T-cell (primary cell): Measurements from ENCODE around the gene FHIT. TPM values are rescaled to one million over a fixed set of nuclear protein-coding genes. Genes with fewer than 3 reads are reported as not detected.
A peak's percentile ranks its signal among the peaks of the same experiment; 100 is the strongest.
"Not testable (repeated sequence)": the region's sequence is repeated elsewhere in the genome, so short reads cannot be mapped to it uniquely, and the experiment has no call there.

Experiments
- ATAC-seq, 4 experiments: fragments of 200-7000 bp in 3 of 4; fragments of 150-1000 bp in 1 of 4; cut with Tn5 transposase; replicated peaks in 1 of 4; 1 replicate in 3 of 4; 2 replicates in 1 of 4; pipeline ENCODE4 v1.10.0; 2021; ENCODE audit warnings: moderate library complexity in 3 of 4, mild to moderate bottlenecking in 2 of 4, moderate number of reproducible peaks in 1 of 4
- CTCF ChIA-PET, 2 donors: fragments of 300-600 bp; sonication (Branson Sonifier 250); formaldehyde crosslinking; loops; one replicate each; lab custom pipeline; 2022; ENCODE audit warnings: antibody characterized with exemption in 2 of 2; lab: Charles Lee
- POLR2A ChIA-PET, 2 donors: fragments of 300-600 bp; sonication (Branson Sonifier 250); formaldehyde crosslinking; loops; one replicate each; lab custom pipeline; 2022; ENCODE audit warnings: antibody characterized with exemption in 2 of 2; lab: Charles Lee
- DNase-seq, 35 experiments: peaks; one replicate each; pipeline versions ENCODE4 v3.0.0 to v3.0.0-alpha.2; 2013 to 2023
- H3K27ac ChIP-seq: one replicate; pipeline ENCODE4 v1.5.1; 2013; ENCODE audit warnings: low read length
- H3K27me3 ChIP-seq, 2 experiments: replicated peaks in 1 of 2; 1 replicate in 1 of 2; 2 replicates in 1 of 2; pipeline versions ENCODE4 v1.6.1 to v1.7.0; 2013; ENCODE audit warnings: low read length in 1 of 2, mixed read lengths in 1 of 2; ENCODE audit not compliant: control insufficient read depth in 2 of 2, insufficient read depth in 2 of 2; ENCODE audit errors: extremely low read depth in 1 of 2
- H3K36me3 ChIP-seq, 2 donors: 1 replicate in 1 of 2; 2 replicates in 1 of 2; pipeline versions ENCODE4 v1.6.1 to v1.7.0; 2013; ENCODE audit warnings: low read length in 1 of 2; ENCODE audit not compliant: control insufficient read depth in 2 of 2, insufficient read depth in 1 of 2; ENCODE audit errors: extremely low read depth in 1 of 2
- H3K4me1 ChIP-seq, 2 experiments: 1 replicate in 1 of 2; 2 replicates in 1 of 2; pipeline versions ENCODE4 v1.6.1 to v1.7.0; 2013; ENCODE audit warnings: low read length in 2 of 2, mixed read lengths in 1 of 2; ENCODE audit not compliant: insufficient read depth in 2 of 2, control insufficient read depth in 1 of 2; ENCODE audit errors: extremely low read depth in 1 of 2
- H3K4me3 ChIP-seq, 2 donors: 1 replicate in 1 of 2; 2 replicates in 1 of 2; pipeline versions ENCODE4 v1.5.1 to v1.7.0; 2013; ENCODE audit warnings: mild to moderate bottlenecking in 2 of 2, low read length in 1 of 2, moderate library complexity in 1 of 2; ENCODE audit not compliant: control insufficient read depth in 1 of 2; ENCODE audit errors: extremely low read depth in 1 of 2
- H3K9me3 ChIP-seq: 2 replicates; pipeline ENCODE4 v1.7.0; 2013
- H3K27ac Mint-ChIP-seq, 2 donors: one replicate each; pipeline ENCODE4 v1.8.0; 2020 to 2021; ENCODE audit warnings: mild to moderate bottlenecking in 2 of 2, mixed read lengths in 2 of 2
- H3K27me3 Mint-ChIP-seq, 2 donors: one replicate each; pipeline ENCODE4 v1.8.0; 2021 to 2022; ENCODE audit warnings: mixed read lengths in 2 of 2
- H3K36me3 Mint-ChIP-seq: one replicate; pipeline ENCODE4 v1.8.0; 2021; ENCODE audit warnings: mixed read lengths
- H3K4me1 Mint-ChIP-seq, 3 donors: one replicate each; pipeline ENCODE4 v1.8.0; 2020 to 2022; ENCODE audit warnings: mixed read lengths in 3 of 3, mild to moderate bottlenecking in 1 of 3
- H3K4me3 Mint-ChIP-seq, 3 donors: one replicate each; pipeline ENCODE4 v1.8.0; 2020 to 2022; ENCODE audit warnings: mild to moderate bottlenecking in 3 of 3, mixed read lengths in 3 of 3, moderate library complexity in 3 of 3
- H3K9me3 Mint-ChIP-seq, 3 donors: one replicate each; pipeline ENCODE4 v1.8.0; 2020 to 2022; ENCODE audit warnings: mixed read lengths in 3 of 3
- WGBS: methylation state at CpG from one replicate; pipeline ENCODE4 v1.1.5; 2013; ENCODE audit warnings: missing lambda C conversion rate; ENCODE audit not compliant: insufficient coverage; 5-methylcytosine and 5-hydroxymethylcytosine counted together
- total RNA-seq, 35 experiments: library from RNA in 6 of 35; stranded (reverse) in 6 of 35; fragments of 120-200 nt in 1 of 35; gene quantifications; one replicate each; pipeline versions ENCODE4 v1.2.1 to v1.2.4 and lab custom pipeline; 2013 to 2026

Gene FHIT
- total RNA-seq, 5 donors from 2014 or later (not counting 1 experiment from before 2014, with no cell fraction given) = 33.1 to 197 (median 78.3) TPM

- Histone ChIP-seq H3K4me1 (peaks cover 14 to 42% of the 10 kb centered on the region in 2 experiments), H3K4me3 (no peak overlapping the region), H3K27me3 (no peaks in the 10 kb centered on the region), H3K27ac (no peak overlapping the region), H3K9me3 (no peaks in the 10 kb centered on the region), H3K36me3 (no peaks in the 10 kb centered on the region)
- H3K9me3 Mint-ChIP-seq = peaks cover 0 to 6% (median 3%) of the 10 kb centered on the region in 3 donors
- H3K4me1 Mint-ChIP-seq = peaks cover 62 to 85% (median 78%) of the 10 kb centered on the region in 3 donors
- H3K27me3 Mint-ChIP-seq = no peaks in the 10 kb centered on the region
- peak overlapping the region in 1 of 2 donors; percentile 29 for H3K27ac Mint-ChIP-seq
- H3K4me3 Mint-ChIP-seq = no peak overlapping the region
- DNase-seq = no peak
- ChIA-PET CTCF (no interaction called here), POLR2A (no interaction called here)
- no peak for ATAC-seq
- WGBS = 94% methylated on average over 3 of the region's 4 CpGs
- H3K36me3 Mint-ChIP-seq = peaks cover 26% of the 10 kb centered on the region
Measured at GRCh38 chr3:59937201-59937600, 1314.1 kb downstream of the FHIT start.

GRCh38 chr3:59936472-59936871 is 1314.8 kb downstream of the FHIT start:
- ATAC-seq (no peak), DNase-seq (no peak)
- no peaks in the 10 kb centered on the region for H3K9me3 ChIP-seq
- Mint-ChIP-seq H3K4me3 (no peak overlapping the region), H3K9me3 (peaks cover 0 to 6% (median 3%) of the 10 kb centered on the region in 3 donors), H3K27ac (peak overlapping the region in 1 of 2 donors; percentile 36), H3K36me3 (peaks cover 24% of the 10 kb centered on the region), H3K27me3 (no peaks in the 10 kb centered on the region), H3K4me1 (peaks cover 61 to 84% (median 78%) of the 10 kb centered on the region in 3 donors)
- ChIA-PET POLR2A (no interaction called here), CTCF (no interaction called here)
- H3K36me3 ChIP-seq = no peaks in the 10 kb centered on the region
- WGBS = no CpG with 5 or more reads among the region's 3 CpGs
- H3K27ac ChIP-seq = no peak overlapping the region
- peaks cover 17 to 44% of the 10 kb centered on the region in 2 experiments for H3K4me1 ChIP-seq
- H3K27me3 ChIP-seq = no peaks in the 10 kb centered on the region
- no peak overlapping the region for H3K4me3 ChIP-seq

GRCh38 chr3:59935025-59935424 is 1316.2 kb downstream of the FHIT start:
- Mint-ChIP-seq H3K4me1 (peaks cover 59 to 83% (median 78%) of the 10 kb centered on the region in 3 donors), H3K27ac (peak overlapping the region; percentile 47 to 78), H3K36me3 (peaks cover 24% of the 10 kb centered on the region), H3K27me3 (no peaks in the 10 kb centered on the region), H3K9me3 (peaks cover 0 to 6% (median 3%) of the 10 kb centered on the region in 3 donors), H3K4me3 (no peak overlapping the region)
- POLR2A ChIA-PET = interaction anchor here in 1 of 2 donors (0.8 kb wide), 1 partner anchor 313 kb away, joined by 3 read pairs; no protein-coding TSS in a partner anchor
- Histone ChIP-seq H3K9me3 (no peaks in the 10 kb centered on the region), H3K4me3 (no peak overlapping the region), H3K27me3 (no peaks in the 10 kb centered on the region), H3K4me1 (peaks cover 14 to 40% of the 10 kb centered on the region in 2 experiments), H3K36me3 (no peaks in the 10 kb centered on the region), H3K27ac (no peak overlapping the region)
- CTCF ChIA-PET = interaction anchor here in 1 of 2 donors (0.6 kb wide), 1 partner anchor 941 kb away, joined by 3 read pairs; no protein-coding TSS in a partner anchor
- DNase-seq (no peak), ATAC-seq (no peak)
- WGBS = 14% methylated on average over 1 of the region's 1 CpG

GRCh38 chr3:59934560-59934959 is 1316.7 kb downstream of the FHIT start:
- Mint-ChIP-seq H3K27ac (peak overlapping the region; percentile 68 to 78), H3K36me3 (peaks cover 27% of the 10 kb centered on the region), H3K4me1 (peaks cover 57 to 84% (median 80%) of the 10 kb centered on the region in 3 donors)
- H3K4me3 ChIP-seq, H3K27ac ChIP-seq, H3K27me3 ChIP-seq, DNase-seq, POLR2A ChIA-PET, H3K36me3 ChIP-seq, H3K9me3 Mint-ChIP-seq, ATAC-seq, H3K4me3 Mint-ChIP-seq, H3K27me3 Mint-ChIP-seq, H3K9me3 ChIP-seq: not testable (repeated sequence)
- peaks cover 10 to 39% of the 10 kb centered on the region in 2 experiments for H3K4me1 ChIP-seq
- CTCF ChIA-PET = interaction anchor here in 1 of 2 donors (0.6 kb wide), 1 partner anchor 940 kb away, joined by 3 read pairs; no protein-coding TSS in a partner anchor
- WGBS = no CpG with 5 or more reads among the region's 2 CpGs

- Histone ChIP-seq H3K27me3 (no peaks in the 10 kb centered on the region), H3K9me3 (no peaks in the 10 kb centered on the region), H3K4me1 (peaks cover 7 to 36% of the 10 kb centered on the region in 2 experiments), H3K36me3 (no peaks in the 10 kb centered on the region), H3K4me3 (no peak overlapping the region), H3K27ac (no peak overlapping the region)
- ATAC-seq (no peak), DNase-seq (no peak)
- Mint-ChIP-seq H3K27ac (peak overlapping the region; percentile 56 to 68), H3K4me1 (peaks cover 50 to 84% (median 79%) of the 10 kb centered on the region in 3 donors), H3K9me3 (peaks cover 0 to 6% (median 3%) of the 10 kb centered on the region in 3 donors), H3K36me3 (peaks cover 27% of the 10 kb centered on the region), H3K4me3 (peak overlapping the region in 1 of 3 donors; percentile 17), H3K27me3 (no peaks in the 10 kb centered on the region)
- POLR2A ChIA-PET = no interaction called here
- CTCF ChIA-PET = interaction anchor here in 1 of 2 donors (0.7 kb wide), 1 partner anchor 76 kb away, joined by 3 read pairs; no protein-coding TSS in a partner anchor
- 100% methylated on average over 1 of the region's 2 CpGs for WGBS
Measured at GRCh38 chr3:59930170-59930569, 1321.1 kb downstream of the FHIT start.

GRCh38 chr3:59927056-59927455 is 1324.2 kb downstream of the FHIT start:
- no peaks in the 10 kb centered on the region for H3K9me3 Mint-ChIP-seq
- H3K36me3 Mint-ChIP-seq = peaks cover 31% of the 10 kb centered on the region
- CTCF ChIA-PET = interaction anchor here in 1 of 2 donors (0.6 kb wide), 1 partner anchor 388 kb away, joined by 5 read pairs; no protein-coding TSS in a partner anchor

More at GRCh38 chr3:59927056-59927455, 1324.2 kb downstream of the FHIT start:
- Histone ChIP-seq H3K4me3 (no peak overlapping the region), H3K4me1 (peaks cover 7 to 17% of the 10 kb centered on the region in 2 experiments), H3K9me3 (no peaks in the 10 kb centered on the region), H3K27me3 (no peaks in the 10 kb centered on the region), H3K36me3 (no peaks in the 10 kb centered on the region), H3K27ac (no peak overlapping the region)
- 100% methylated on average over 2 of the region's 3 CpGs for WGBS
- H3K4me3 Mint-ChIP-seq = no peak overlapping the region
- H3K27ac Mint-ChIP-seq = no peak overlapping the region
- DNase-seq (no peak), ATAC-seq (no peak)
- H3K4me1 Mint-ChIP-seq = peaks cover 37 to 76% (median 70%) of the 10 kb centered on the region in 3 donors
- H3K27me3 Mint-ChIP-seq = no peaks in the 10 kb centered on the region
- POLR2A ChIA-PET = interaction anchor here in 1 of 2 donors (0.5 to 0.6 kb wide), 3 partner anchors 28 to 688 kb away, joined by 3 to 5 read pairs (median 4); no protein-coding TSS in a partner anchor
